ENCODE data around the gene CD63.

- TF ChIP-seq CTCF (IDR thresholded peaks at IDR 0.05) (no peak), POLR2A (IDR thresholded peaks at IDR 0.05) (no peak)
These were observed 3.3 kb downstream of the CD63 start for GRCh38 chr12:55725556-55725955.

Measured in adrenal gland (tissue), 5 donors.